ENCODE data around the gene CD82. TPM values are rescaled to one million over a fixed set of nuclear protein-coding genes. Genes with fewer than 3 reads are reported as not detected.
A peak's percentile ranks its signal among the peaks of the same experiment; 100 is the strongest.

The CD82 gene
- total and polyA plus RNA-seq, 2 donors (not counting 1 experiment from before 2014, with no cell fraction given): 192 to 438 TPM

DNA sequence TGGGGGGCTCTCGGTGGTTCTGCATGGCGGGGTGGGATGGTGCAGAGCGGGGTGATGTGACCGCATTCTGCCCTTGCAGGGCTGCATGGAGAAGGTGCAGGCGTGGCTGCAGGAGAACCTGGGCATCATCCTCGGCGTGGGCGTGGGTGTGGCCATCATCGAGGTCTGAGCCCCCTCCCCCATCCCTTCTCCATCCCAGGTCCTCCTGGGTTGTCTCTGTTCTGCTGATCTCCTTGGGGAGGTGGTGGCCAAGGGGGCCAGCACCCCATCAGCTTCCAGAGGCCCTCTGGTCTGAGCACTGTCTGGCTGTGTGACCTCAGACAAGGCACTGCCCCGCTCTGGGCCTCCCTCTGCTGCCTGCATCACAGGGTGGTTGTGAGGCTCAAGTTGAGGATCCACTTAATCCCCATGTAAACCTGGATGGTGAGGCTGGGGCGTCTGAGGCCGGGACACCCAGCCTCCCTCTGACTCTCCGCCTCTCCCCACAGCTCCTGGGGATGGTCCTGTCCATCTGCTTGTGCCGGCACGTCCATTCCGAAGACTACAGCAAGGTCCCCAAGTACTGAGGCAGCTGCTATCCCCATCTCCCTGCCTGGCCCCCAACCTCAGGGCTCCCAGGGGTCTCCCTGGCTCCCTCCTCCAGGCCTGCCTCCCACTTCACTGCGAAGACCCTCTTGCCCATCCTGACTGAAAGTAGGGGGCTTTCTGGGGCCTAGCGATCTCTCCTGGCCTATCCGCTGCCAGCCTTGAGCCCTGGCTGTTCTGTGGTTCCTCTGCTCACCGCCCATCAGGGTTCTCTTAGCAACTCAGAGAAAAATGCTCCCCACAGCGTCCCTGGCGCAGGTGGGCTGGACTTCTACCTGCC, 53.3 kb downstream of the CD82 start:
- peaks cover 50% of the 10 kb centered on the region for H3K79me2 ChIP-seq (ENCODE audit: control insufficient read depth, insufficient read depth, low read length)
- Mint-ChIP-seq H3K27me3 (no peaks in the 10 kb centered on the region), H3K27ac (no peak overlapping the region), H3K4me3 (no peak overlapping the region), H3K4me1 (peaks cover 73% of the 10 kb centered on the region), H3K9me3 (ENCODE audit: insufficient read depth) (no peaks in the 10 kb centered on the region)
- CTCF ChIA-PET: interaction anchor here (2.2 to 21.7 kb wide), 5 partner anchors 22 to 78 kb away, joined by 14 to 816 read pairs (median 47); partner anchors contain the start of gene CD82
- no peaks in the 10 kb centered on the region for H3K27me3 ChIP-seq (replicated peaks in 1 of 4; ENCODE audit: control extremely low read depth in 1 of 4, control insufficient read depth in 3 of 4, insufficient read depth in 4 of 4, low read length in 3 of 4)
- no peak overlapping the region for H3K9ac ChIP-seq (ENCODE audit: low read length)
- intact Hi-C loops (cut with micrococcal nuclease): no loop called here
- whole genome bisulfite sequencing (ENCODE audit: insufficient coverage): 98% methylated on average over 20 of the region's 22 CpGs
- H3K9me3 ChIP-seq (ENCODE audit: control extremely low read depth in 1 of 3, control insufficient read depth in 2 of 3, insufficient read depth in 1 of 3, low read length in 2 of 3): no peaks in the 10 kb centered on the region
- peaks cover 0 to 81% of the 10 kb centered on the region in 2 experiments for H3K36me3 ChIP-seq (replicated peaks in 1 of 2; ENCODE audit: control extremely low read depth in 1 of 2, control insufficient read depth in 1 of 2, extremely low read depth in 1 of 2, insufficient read depth in 2 of 2, low read length in 1 of 2)
- H2AFZ ChIP-seq (ENCODE audit: insufficient read depth, low read depth, low read length, poor library complexity, severe bottlenecking): no peak overlapping the region
- peak; percentile 15 for DNase-seq
- H3K4me2 ChIP-seq (replicated peaks; ENCODE audit: low read depth, low read length, poor library complexity, severe bottlenecking): no peak overlapping the region
- H3K4me3 ChIP-seq (ENCODE audit: control extremely low read depth in 1 of 5, extremely low read depth in 1 of 5, insufficient read depth in 1 of 5, low read depth in 2 of 5, low read length in 4 of 5): no peak overlapping the region
- peaks cover 39% of the 10 kb centered on the region for H4K20me1 ChIP-seq (ENCODE audit: control insufficient read depth, insufficient read depth, low read length, poor library complexity, severe bottlenecking)
- no peak overlapping the region for H3K27ac ChIP-seq (ENCODE audit: low read length in 2 of 2)
- TF ChIP-seq, protein P1, sequence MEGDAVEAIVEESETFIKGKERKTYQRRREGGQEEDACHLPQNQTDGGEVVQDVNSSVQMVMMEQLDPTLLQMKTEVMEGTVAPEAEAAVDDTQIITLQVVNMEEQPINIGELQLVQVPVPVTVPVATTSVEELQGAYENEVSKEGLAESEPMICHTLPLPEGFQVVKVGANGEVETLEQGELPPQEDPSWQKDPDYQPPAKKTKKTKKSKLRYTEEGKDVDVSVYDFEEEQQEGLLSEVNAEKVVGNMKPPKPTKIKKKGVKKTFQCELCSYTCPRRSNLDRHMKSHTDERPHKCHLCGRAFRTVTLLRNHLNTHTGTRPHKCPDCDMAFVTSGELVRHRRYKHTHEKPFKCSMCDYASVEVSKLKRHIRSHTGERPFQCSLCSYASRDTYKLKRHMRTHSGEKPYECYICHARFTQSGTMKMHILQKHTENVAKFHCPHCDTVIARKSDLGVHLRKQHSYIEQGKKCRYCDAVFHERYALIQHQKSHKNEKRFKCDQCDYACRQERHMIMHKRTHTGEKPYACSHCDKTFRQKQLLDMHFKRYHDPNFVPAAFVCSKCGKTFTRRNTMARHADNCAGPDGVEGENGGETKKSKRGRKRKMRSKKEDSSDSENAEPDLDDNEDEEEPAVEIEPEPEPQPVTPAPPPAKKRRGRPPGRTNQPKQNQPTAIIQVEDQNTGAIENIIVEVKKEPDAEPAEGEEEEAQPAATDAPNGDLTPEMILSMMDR (IDR thresholded peaks at IDR 0.05): no peak
- TF ChIP-seq EZH2 (IDR thresholded peaks at IDR 0.05; ENCODE audit: borderline replicate concordance, insufficient read depth, low read depth, low read length, poor library complexity, severe bottlenecking): no peak
- no peak for ATAC-seq (ENCODE audit: low read depth)
- H3K4me1 ChIP-seq (ENCODE audit: control insufficient read depth in 2 of 2, insufficient read depth in 2 of 2, low read length in 2 of 2): peaks cover 43 to 52% of the 10 kb centered on the region in 2 donors
- POLR2A ChIA-PET: no interaction called here

DNA sequence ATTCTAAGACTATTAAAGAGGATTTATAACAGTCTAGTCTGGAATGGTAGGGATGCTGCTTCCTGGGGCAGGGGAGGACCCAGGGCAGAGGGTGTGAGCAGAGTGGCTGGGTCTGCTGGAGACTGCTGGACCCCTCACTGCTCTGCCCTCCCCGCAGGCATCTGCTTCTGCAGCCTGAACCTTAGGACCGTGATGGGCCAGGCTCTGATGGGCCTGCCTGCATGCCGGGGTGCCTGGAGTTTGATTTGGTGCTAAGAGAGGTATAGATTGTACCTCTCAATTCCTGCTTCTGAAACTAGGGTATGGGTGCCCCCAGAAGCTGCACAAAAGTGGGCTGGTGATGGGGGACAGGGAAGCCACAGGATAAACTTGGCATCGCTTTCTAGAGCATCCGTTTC, 54.9 kb downstream of the CD82 start:
- ChIA-PET CTCF (interaction anchor here (1.0 to 21.7 kb wide), 5 partner anchors 8 to 332 kb away, joined by 3 to 816 read pairs (median 3); partner anchors contain the start of gene CD82), POLR2A (interaction anchor here (1.0 to 2.4 kb wide), 2 partner anchors 9 to 61 kb away, joined by 3 to 7 read pairs; no protein-coding TSS in a partner anchor)
- peaks cover 29 to 38% of the 10 kb centered on the region in 2 donors for H3K4me1 ChIP-seq (ENCODE audit: control insufficient read depth in 2 of 2, insufficient read depth in 2 of 2, low read length in 2 of 2)
- no peak overlapping the region for H3K4me3 ChIP-seq (ENCODE audit: control extremely low read depth in 1 of 5, extremely low read depth in 1 of 5, insufficient read depth in 1 of 5, low read depth in 2 of 5, low read length in 4 of 5)
- Mint-ChIP-seq H3K27ac (peak overlapping the region; percentile 37), H3K9me3 (ENCODE audit: insufficient read depth) (no peaks in the 10 kb centered on the region), H3K27me3 (no peaks in the 10 kb centered on the region), H3K4me1 (peaks cover 73% of the 10 kb centered on the region), H3K4me3 (no peak overlapping the region)
- peaks cover 43% of the 10 kb centered on the region for H4K20me1 ChIP-seq (ENCODE audit: control insufficient read depth, insufficient read depth, low read length, poor library complexity, severe bottlenecking)
- no peaks in the 10 kb centered on the region for H3K27me3 ChIP-seq (replicated peaks in 1 of 4; ENCODE audit: control extremely low read depth in 1 of 4, control insufficient read depth in 3 of 4, insufficient read depth in 4 of 4, low read length in 3 of 4)
- H3K9me3 ChIP-seq (ENCODE audit: control extremely low read depth in 1 of 3, control insufficient read depth in 2 of 3, insufficient read depth in 1 of 3, low read length in 2 of 3): no peaks in the 10 kb centered on the region
- WGBS (ENCODE audit: insufficient coverage): 100% methylated on average over 5 of the region's 5 CpGs
- no peak overlapping the region for H3K4me2 ChIP-seq (replicated peaks; ENCODE audit: low read depth, low read length, poor library complexity, severe bottlenecking)
- no peak overlapping the region for H3K27ac ChIP-seq (ENCODE audit: low read length in 2 of 2)
- DNase-seq: no peak
- H3K9ac ChIP-seq (ENCODE audit: low read length): no peak overlapping the region
- ATAC-seq (ENCODE audit: low read depth): no peak
- H2AFZ ChIP-seq (ENCODE audit: insufficient read depth, low read depth, low read length, poor library complexity, severe bottlenecking): no peak overlapping the region
- intact Hi-C loops (cut with micrococcal nuclease): loop anchor here (5.0 kb wide), 1 partner anchor 333 kb away; no protein-coding TSS in a partner anchor
- H3K79me2 ChIP-seq (ENCODE audit: control insufficient read depth, insufficient read depth, low read length): peaks cover 36% of the 10 kb centered on the region
- TF ChIP-seq, protein P1 (IDR thresholded peaks at IDR 0.05): no peak
- no peak for TF ChIP-seq EZH2 (IDR thresholded peaks at IDR 0.05; ENCODE audit: borderline replicate concordance, insufficient read depth, low read depth, low read length, poor library complexity, severe bottlenecking)
- peaks cover 0 to 66% of the 10 kb centered on the region in 2 experiments for H3K36me3 ChIP-seq (replicated peaks in 1 of 2; ENCODE audit: control extremely low read depth in 1 of 2, control insufficient read depth in 1 of 2, extremely low read depth in 1 of 2, insufficient read depth in 2 of 2, low read length in 1 of 2)
